ENCODE results near the gene ASPRV1. TPM values are rescaled to one million over a fixed set of nuclear protein-coding genes. Genes with fewer than 3 reads are reported as not detected.

The ASPRV1 gene
- total and polyA plus RNA-seq, 9 donors: 1.1 to 5.5 (median 4.4) TPM

DNA sequence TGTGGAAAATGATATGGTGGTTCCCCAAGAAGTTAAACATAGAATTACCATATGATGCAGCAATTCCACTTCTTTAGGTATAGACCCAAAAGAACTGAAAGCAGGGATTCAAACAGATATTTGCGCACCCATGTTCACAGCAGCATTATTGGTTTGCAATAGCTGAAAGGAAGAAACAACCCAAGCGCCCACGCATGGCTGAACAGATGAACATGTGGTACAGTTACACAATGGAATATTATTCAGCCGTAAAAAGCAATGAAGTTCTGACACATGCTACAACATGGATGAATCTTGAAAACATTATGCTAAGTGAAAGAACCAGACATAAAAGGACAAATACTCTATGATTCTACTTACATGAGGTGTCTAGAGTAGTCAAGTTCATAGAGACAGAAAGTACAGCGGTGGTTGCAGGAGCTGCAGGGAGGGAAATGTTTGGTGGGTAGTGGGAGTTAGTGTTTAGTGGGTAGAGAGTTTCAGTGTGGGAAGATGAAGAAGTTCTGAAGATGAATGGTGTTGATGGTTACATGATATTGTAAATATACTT, 26.7 kb upstream of the ASPRV1 start:
- no peak for TF ChIP-seq POLR2A (IDR thresholded peaks at IDR 0.05)
- TF ChIP-seq, protein P1, sequence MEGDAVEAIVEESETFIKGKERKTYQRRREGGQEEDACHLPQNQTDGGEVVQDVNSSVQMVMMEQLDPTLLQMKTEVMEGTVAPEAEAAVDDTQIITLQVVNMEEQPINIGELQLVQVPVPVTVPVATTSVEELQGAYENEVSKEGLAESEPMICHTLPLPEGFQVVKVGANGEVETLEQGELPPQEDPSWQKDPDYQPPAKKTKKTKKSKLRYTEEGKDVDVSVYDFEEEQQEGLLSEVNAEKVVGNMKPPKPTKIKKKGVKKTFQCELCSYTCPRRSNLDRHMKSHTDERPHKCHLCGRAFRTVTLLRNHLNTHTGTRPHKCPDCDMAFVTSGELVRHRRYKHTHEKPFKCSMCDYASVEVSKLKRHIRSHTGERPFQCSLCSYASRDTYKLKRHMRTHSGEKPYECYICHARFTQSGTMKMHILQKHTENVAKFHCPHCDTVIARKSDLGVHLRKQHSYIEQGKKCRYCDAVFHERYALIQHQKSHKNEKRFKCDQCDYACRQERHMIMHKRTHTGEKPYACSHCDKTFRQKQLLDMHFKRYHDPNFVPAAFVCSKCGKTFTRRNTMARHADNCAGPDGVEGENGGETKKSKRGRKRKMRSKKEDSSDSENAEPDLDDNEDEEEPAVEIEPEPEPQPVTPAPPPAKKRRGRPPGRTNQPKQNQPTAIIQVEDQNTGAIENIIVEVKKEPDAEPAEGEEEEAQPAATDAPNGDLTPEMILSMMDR (IDR thresholded peaks at IDR 0.05): no peak
- TF ChIP-seq EP300 (IDR thresholded peaks at IDR 0.05): no peak
- H3K9me3 ChIP-seq: no peaks in the 10 kb centered on the region
- no peaks in the 10 kb centered on the region for H3K27me3 ChIP-seq
- H3K36me3 ChIP-seq: no peaks in the 10 kb centered on the region
- no peak overlapping the region for H3K27ac ChIP-seq
- WGBS, 3 donors: 94 to 98% (median 97%) methylated on average over 5 of the region's 5 CpGs
- H3K4me3 ChIP-seq: no peak overlapping the region
- no peaks in the 10 kb centered on the region for H3K4me1 ChIP-seq (ENCODE audit: insufficient read depth)
- no peak for DNase-seq
- intact Hi-C loops (cut with DNase I): no loop called here

GRCh38 chr2:69986691-69987090, 25.3 kb upstream of the ASPRV1 start:
- no peak overlapping the region for H3K27ac ChIP-seq
- no peak for DNase-seq
- H3K9me3 ChIP-seq: no peaks in the 10 kb centered on the region
- no peak overlapping the region for H3K4me3 ChIP-seq
- no peaks in the 10 kb centered on the region for H3K36me3 ChIP-seq
- no peaks in the 10 kb centered on the region for H3K27me3 ChIP-seq
- WGBS, 3 donors: 83 to 94% (median 88%) methylated on average over 4 of the region's 4 CpGs
- intact Hi-C loops (cut with DNase I): no loop called here
- H3K4me1 ChIP-seq (ENCODE audit: insufficient read depth): no peaks in the 10 kb centered on the region
- TF ChIP-seq, protein P1 (IDR thresholded peaks at IDR 0.05): no peak
- TF ChIP-seq EP300 (IDR thresholded peaks at IDR 0.05) (no peak), POLR2A (IDR thresholded peaks at IDR 0.05) (no peak)

DNA sequence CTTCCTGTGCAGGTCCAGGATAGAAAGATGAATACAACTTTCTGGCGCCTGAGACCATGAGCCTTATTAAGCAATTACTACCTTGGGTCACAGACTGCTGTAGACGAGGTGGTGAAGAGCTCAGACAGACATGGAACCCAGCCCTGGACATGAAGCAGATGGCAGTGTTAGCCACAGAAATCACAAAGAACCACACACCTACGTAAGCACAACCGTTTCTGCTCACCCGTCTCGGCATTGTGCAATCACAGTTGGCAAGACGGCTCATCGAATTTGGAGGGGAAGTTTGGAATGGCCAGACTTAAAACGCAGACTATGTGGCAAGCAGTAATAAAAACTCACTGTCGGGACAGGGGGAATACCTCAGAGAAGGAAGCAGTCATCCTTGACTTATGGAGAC, 24.3 kb upstream of the ASPRV1 start:
- Histone ChIP-seq H3K27me3 (no peaks in the 10 kb centered on the region), H3K4me3 (no peak overlapping the region), H3K9me3 (no peaks in the 10 kb centered on the region), H3K4me1 (ENCODE audit: insufficient read depth) (no peaks in the 10 kb centered on the region), H3K27ac (no peak overlapping the region), H3K36me3 (no peaks in the 10 kb centered on the region)
- intact Hi-C loops (cut with DNase I): no loop called here
- TF ChIP-seq POLR2A (IDR thresholded peaks at IDR 0.05) (no peak), EP300 (IDR thresholded peaks at IDR 0.05) (no peak)
- TF ChIP-seq, protein P1 (IDR thresholded peaks at IDR 0.05): no peak
- WGBS, 3 donors: 86 to 93% (median 89%) methylated on average over 10 of the region's 10 CpGs
- DNase-seq: no peak

GRCh38 chr2:69985216-69985615, 23.8 kb upstream of the ASPRV1 start:
- TF ChIP-seq EP300 (IDR thresholded peaks at IDR 0.05): no peak
- TF ChIP-seq, protein P1 (IDR thresholded peaks at IDR 0.05): no peak
- no peak for TF ChIP-seq POLR2A (IDR thresholded peaks at IDR 0.05)
- no peaks in the 10 kb centered on the region for H3K27me3 ChIP-seq
- H3K4me1 ChIP-seq (ENCODE audit: insufficient read depth): no peaks in the 10 kb centered on the region
- intact Hi-C loops (cut with DNase I): no loop called here
- no peak overlapping the region for H3K4me3 ChIP-seq
- H3K9me3 ChIP-seq: no peaks in the 10 kb centered on the region
- WGBS, 3 donors: 94 to 97% (median 94%) methylated on average over 3 of the region's 3 CpGs
- no peak overlapping the region for H3K27ac ChIP-seq
- H3K36me3 ChIP-seq: no peaks in the 10 kb centered on the region
- no peak for DNase-seq
